H9 (cell line): Measurements from ENCODE around the gene CHRDL1. TPM values are rescaled to one million over a fixed set of nuclear protein-coding genes. Genes with fewer than 3 reads are reported as not detected.
A peak's percentile ranks its signal among the peaks of the same experiment; 100 is the strongest.

ENCODE experiments used
- DNase-seq: peaks from one replicate; pipeline ENCODE4 v3.0.0-alpha.2; 2017
- H2AFZ ChIP-seq: one replicate; pipeline ENCODE4 v1.6.1; 2013; ENCODE audit warnings: mild to moderate bottlenecking, low read length, control low read depth, moderate library complexity
- H2AK5ac ChIP-seq: 2 replicates; pipeline ENCODE4 v1.6.1; 2013; ENCODE audit warnings: low read length, control low read depth, mixed read lengths; ENCODE audit not compliant: insufficient read length
- H2BK120ac ChIP-seq: one replicate; pipeline ENCODE4 v1.6.1; 2013; ENCODE audit warnings: low read depth, mild to moderate bottlenecking, low read length, control low read depth, inconsistent platforms; ENCODE audit not compliant: poor library complexity, severe bottlenecking
- H2BK12ac ChIP-seq: 2 replicates; pipeline ENCODE4 v1.6.1; 2013; ENCODE audit warnings: low read length, control low read depth, mixed read lengths, low read depth; ENCODE audit not compliant: insufficient read length
- H2BK15ac ChIP-seq: 2 replicates; pipeline ENCODE4 v1.6.1; 2013; ENCODE audit warnings: low read depth, low read length, control low read depth
- H2BK20ac ChIP-seq: one replicate; pipeline ENCODE4 v1.6.1; 2013; ENCODE audit warnings: low read depth, mild to moderate bottlenecking, low read length, control low read depth, inconsistent platforms; ENCODE audit not compliant: poor library complexity, severe bottlenecking
- H2BK5ac ChIP-seq: 2 replicates; pipeline ENCODE4 v1.6.1; 2013; ENCODE audit warnings: low read length, control low read depth, mixed read lengths; ENCODE audit not compliant: insufficient read length
- H3K14ac ChIP-seq: 2 replicates; pipeline ENCODE4 v1.6.1; 2013; ENCODE audit warnings: low read length, control low read depth; ENCODE audit not compliant: insufficient read depth
- H3K18ac ChIP-seq: 2 replicates; pipeline ENCODE4 v1.6.1; 2013; ENCODE audit warnings: low read depth, mild to moderate bottlenecking, mixed read lengths, low read length, control low read depth; ENCODE audit not compliant: insufficient read length
- H3K23ac ChIP-seq: 2 replicates; pipeline ENCODE4 v1.6.1; 2013; ENCODE audit warnings: low read length, control low read depth, mixed read lengths, low read depth; ENCODE audit not compliant: insufficient read length
- H3K23me2 ChIP-seq: 2 replicates; pipeline ENCODE4 v1.6.1; 2013; ENCODE audit warnings: low read depth, mild to moderate bottlenecking, mixed read lengths, low read length, control low read depth; ENCODE audit not compliant: insufficient read length, poor library complexity, severe bottlenecking
- H3K27ac ChIP-seq: 2 replicates; pipeline ENCODE4 v1.5.1; 2013; ENCODE audit warnings: low read length, control low read depth, mixed read lengths, low read depth; ENCODE audit not compliant: insufficient read length
- H3K27me3 ChIP-seq: 2 replicates; pipeline ENCODE4 v1.6.1; 2013; ENCODE audit warnings: low read length, control low read depth, inconsistent platforms; ENCODE audit not compliant: insufficient read depth
- H3K4ac ChIP-seq: 2 replicates; pipeline ENCODE4 v1.6.1; 2013; ENCODE audit warnings: low read depth, mild to moderate bottlenecking, control low read depth, inconsistent platforms, low read length, moderate library complexity
- H3K4me1 ChIP-seq: 2 replicates; pipeline ENCODE4 v1.6.1; 2013; ENCODE audit warnings: low read length, control low read depth, inconsistent platforms; ENCODE audit not compliant: insufficient read depth
- H3K4me2 ChIP-seq: 2 replicates; pipeline ENCODE4 v1.6.1; 2013; ENCODE audit warnings: low read length, control low read depth, mixed read lengths; ENCODE audit not compliant: insufficient read length, insufficient read depth
- H3K56ac ChIP-seq: 2 replicates; pipeline ENCODE4 v1.6.1; 2013; ENCODE audit warnings: low read depth, mild to moderate bottlenecking, mixed read lengths, low read length, control low read depth; ENCODE audit not compliant: insufficient read length
- H3K79me1 ChIP-seq: 2 replicates; pipeline ENCODE4 v1.6.1; 2013; ENCODE audit warnings: low read depth, mild to moderate bottlenecking, moderate library complexity, low read length, control low read depth, inconsistent platforms; ENCODE audit not compliant: insufficient read depth, poor library complexity, severe bottlenecking
- H3K79me2 ChIP-seq: 2 replicates; pipeline ENCODE4 v1.6.1; 2013; ENCODE audit warnings: low read length, control low read depth, inconsistent platforms; ENCODE audit not compliant: insufficient read depth
- H3K9ac ChIP-seq: 2 replicates; pipeline ENCODE4 v1.6.1; 2013; ENCODE audit warnings: low read length, control low read depth, mixed read lengths; ENCODE audit not compliant: insufficient read length; ENCODE audit errors: extremely low read depth
- H3K9me3 ChIP-seq: one replicate; pipeline ENCODE4 v1.6.1; 2013; ENCODE audit warnings: low read depth, low read length, inconsistent platforms; ENCODE audit not compliant: control insufficient read depth
- H3T11ph ChIP-seq: one replicate; pipeline ENCODE4 v1.6.1; 2013; ENCODE audit warnings: mild to moderate bottlenecking, low read length, control low read depth, inconsistent platforms
- H4K20me1 ChIP-seq: one replicate; pipeline ENCODE4 v1.6.1; 2013; ENCODE audit not compliant: control insufficient read depth, insufficient read length, insufficient read depth
- H4K5ac ChIP-seq: 2 replicates; pipeline ENCODE4 v1.6.1; 2013; ENCODE audit warnings: low read depth, mild to moderate bottlenecking, mixed read lengths, low read length, control low read depth; ENCODE audit not compliant: insufficient read length
- H4K8ac ChIP-seq: replicated peaks from 2 replicates; pipeline ENCODE4 v1.6.1; 2013; ENCODE audit warnings: low read length, control low read depth, mixed read lengths, low read depth; ENCODE audit not compliant: insufficient read length
- H4K91ac ChIP-seq: 2 replicates; pipeline ENCODE4 v1.6.1; 2013; ENCODE audit warnings: low read depth, mild to moderate bottlenecking, moderate library complexity, mixed read lengths, low read length, control low read depth; ENCODE audit not compliant: insufficient read length
- H3K27ac Mint-ChIP-seq, 3 experiments: 2 replicates in 2 of 3; 3 replicates in 1 of 3; pipeline ENCODE4 v1.8.0; 2020 to 2021; ENCODE audit warnings: mixed read lengths in 3 of 3, mild to moderate bottlenecking in 1 of 3, moderate library complexity in 1 of 3
- H3K27me3 Mint-ChIP-seq: 2 replicates; pipeline ENCODE4 v1.8.0; 2021; ENCODE audit warnings: low read depth, mild to moderate bottlenecking, moderate library complexity, mixed read lengths
- H3K36me3 Mint-ChIP-seq, 3 experiments: 2 replicates in 2 of 3; 3 replicates in 1 of 3; pipeline ENCODE4 v1.8.0; 2020 to 2021; ENCODE audit warnings: low read depth in 3 of 3, mixed read lengths in 3 of 3; ENCODE audit not compliant: insufficient read depth in 1 of 3
- H3K4me1 Mint-ChIP-seq, 2 experiments: 2 replicates each; pipeline ENCODE4 v1.8.0; 2020; ENCODE audit warnings: mixed read lengths in 2 of 2
- H3K4me3 Mint-ChIP-seq, 2 experiments: 2 replicates in 1 of 2; 3 replicates in 1 of 2; pipeline ENCODE4 v1.8.0; 2020 to 2021; ENCODE audit warnings: mild to moderate bottlenecking in 2 of 2, mixed read lengths in 2 of 2, moderate library complexity in 1 of 2
- H3K9me3 Mint-ChIP-seq, 2 experiments: 2 replicates in 1 of 2; 3 replicates in 1 of 2; pipeline ENCODE4 v1.8.0; 2020; ENCODE audit warnings: mild to moderate bottlenecking in 2 of 2, mixed read lengths in 2 of 2, moderate library complexity in 1 of 2
- WGBS: extraction: QIAGEN DNeasy Blood & Tissue Kit; methylation state at CpG from one replicate; pipeline ENCODE4 v1.1.7; 2013; ENCODE audit warnings: missing lambda C conversion rate, low lambda C conversion rate, mixed read lengths; ENCODE audit not compliant: insufficient read length; ENCODE audit errors: extremely low coverage; 5-methylcytosine and 5-hydroxymethylcytosine counted together
- total RNA-seq: library from RNA; stranded (reverse); gene quantifications from 2 replicates; pipeline ENCODE4 v1.2.1, GENCODE V29; 2021
- TF ChIP-seq, protein P1 (sequence below): fragments of 200-600 bp; sonication (generic); conservative IDR thresholded peaks from 3 replicates; pipeline ENCODE4 v1.8.0; 2021; ENCODE audit warnings: antibody characterized with exemption, mild to moderate bottlenecking

Gene CHRDL1
- total RNA-seq, 1 experiment from 2014 or later: 11.8 TPM

DNA sequence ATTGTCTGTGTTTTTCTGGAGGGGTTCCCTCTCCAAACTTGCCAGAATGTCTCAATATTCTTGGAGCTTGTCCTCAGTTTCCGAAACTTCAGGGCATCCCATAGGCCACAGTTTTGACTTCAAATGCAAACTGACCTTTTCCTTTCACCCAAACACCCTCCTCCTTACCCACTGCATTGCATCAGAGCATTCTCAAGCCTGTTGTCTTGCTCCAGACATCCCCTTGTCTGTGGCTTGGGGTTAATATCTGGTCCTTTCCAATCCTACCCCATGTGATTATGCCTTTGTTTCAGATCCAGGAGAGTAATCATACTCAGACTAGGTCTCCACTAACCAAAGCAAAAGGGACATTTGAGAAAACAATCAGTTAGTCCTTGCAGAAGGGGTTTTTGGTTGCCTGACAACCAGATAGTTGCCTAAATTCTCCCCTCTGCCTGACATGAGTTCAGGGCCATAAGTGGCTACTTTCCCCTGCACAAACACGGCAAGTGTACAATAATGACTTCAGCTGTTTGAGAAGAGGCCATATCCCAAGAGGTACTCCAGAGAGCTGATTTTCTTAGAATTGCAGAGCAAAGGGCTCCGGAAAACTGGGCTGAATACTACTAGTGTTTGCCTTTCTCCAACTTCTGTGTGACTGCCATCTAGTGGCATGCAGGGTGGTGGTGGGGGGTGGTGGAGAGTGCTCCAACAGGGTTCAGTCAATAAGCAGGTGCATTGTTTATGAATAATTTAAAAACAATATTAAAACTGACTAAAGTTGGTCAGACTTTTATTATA, 130.2 kb downstream of the CHRDL1 start:
- no peak overlapping the region for H4K91ac ChIP-seq
- H3K56ac ChIP-seq: no peak overlapping the region
- no peak overlapping the region for H4K5ac ChIP-seq
- peaks cover 21 to 25% of the 10 kb centered on the region in 2 experiments for H3K4me1 Mint-ChIP-seq
- H3K79me1 ChIP-seq: no peaks in the 10 kb centered on the region
- H3K4me2 ChIP-seq: no peak overlapping the region
- no peaks in the 10 kb centered on the region for H3K9me3 Mint-ChIP-seq
- H2BK12ac ChIP-seq: no peak overlapping the region
- TF ChIP-seq, protein P1, sequence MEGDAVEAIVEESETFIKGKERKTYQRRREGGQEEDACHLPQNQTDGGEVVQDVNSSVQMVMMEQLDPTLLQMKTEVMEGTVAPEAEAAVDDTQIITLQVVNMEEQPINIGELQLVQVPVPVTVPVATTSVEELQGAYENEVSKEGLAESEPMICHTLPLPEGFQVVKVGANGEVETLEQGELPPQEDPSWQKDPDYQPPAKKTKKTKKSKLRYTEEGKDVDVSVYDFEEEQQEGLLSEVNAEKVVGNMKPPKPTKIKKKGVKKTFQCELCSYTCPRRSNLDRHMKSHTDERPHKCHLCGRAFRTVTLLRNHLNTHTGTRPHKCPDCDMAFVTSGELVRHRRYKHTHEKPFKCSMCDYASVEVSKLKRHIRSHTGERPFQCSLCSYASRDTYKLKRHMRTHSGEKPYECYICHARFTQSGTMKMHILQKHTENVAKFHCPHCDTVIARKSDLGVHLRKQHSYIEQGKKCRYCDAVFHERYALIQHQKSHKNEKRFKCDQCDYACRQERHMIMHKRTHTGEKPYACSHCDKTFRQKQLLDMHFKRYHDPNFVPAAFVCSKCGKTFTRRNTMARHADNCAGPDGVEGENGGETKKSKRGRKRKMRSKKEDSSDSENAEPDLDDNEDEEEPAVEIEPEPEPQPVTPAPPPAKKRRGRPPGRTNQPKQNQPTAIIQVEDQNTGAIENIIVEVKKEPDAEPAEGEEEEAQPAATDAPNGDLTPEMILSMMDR: peak; percentile 80
- H3K18ac ChIP-seq: no peak overlapping the region
- no peaks in the 10 kb centered on the region for H3K23me2 ChIP-seq
- H2BK20ac ChIP-seq: no peak overlapping the region
- H3K27me3 Mint-ChIP-seq: no peaks in the 10 kb centered on the region
- no peaks in the 10 kb centered on the region for H4K20me1 ChIP-seq
- peaks cover 4% of the 10 kb centered on the region; the same call in 1 of the 2 replicates for H3K4me1 ChIP-seq
- no CpG with 5 or more reads among the region's 3 CpGs for WGBS
- H3K9me3 ChIP-seq: no peaks in the 10 kb centered on the region
- H2AFZ ChIP-seq: no peak overlapping the region
- H3K27ac Mint-ChIP-seq: peak overlapping the region in 2 of 3 experiments; percentile 42 to 46; a peak in 1 of 7 replicates
- no peak overlapping the region for H4K8ac ChIP-seq
- H3K9ac ChIP-seq: no peak overlapping the region
- no peaks in the 10 kb centered on the region for H3K79me2 ChIP-seq
- H2BK5ac ChIP-seq: no peak overlapping the region
- no peak overlapping the region for H3K14ac ChIP-seq
- H3K27ac ChIP-seq: no peak overlapping the region
- H3K23ac ChIP-seq: no peak overlapping the region
- no peak overlapping the region for H2BK15ac ChIP-seq
- H2BK120ac ChIP-seq: no peak overlapping the region
- no peak overlapping the region for H3T11ph ChIP-seq
- no peak overlapping the region for H3K4ac ChIP-seq
- no peaks in the 10 kb centered on the region; a peak in 3 of 7 replicates for H3K36me3 Mint-ChIP-seq
- peak; percentile 55 for DNase-seq
- no peak overlapping the region for H2AK5ac ChIP-seq
- no peak overlapping the region for H3K4me3 Mint-ChIP-seq
- no peaks in the 10 kb centered on the region for H3K27me3 ChIP-seq
